CD14-positive monocyte (primary cell): ENCODE data around the gene C8G. TPM values are rescaled to one million over a fixed set of nuclear protein-coding genes. Genes with fewer than 3 reads are reported as not detected.

ENCODE experiments used
- DNase-seq, 3 donors: peaks; one replicate each; pipeline ENCODE4 v3.0.0-alpha.2; 2011 to 2022
- H2AFZ ChIP-seq: 2 replicates; pipeline ENCODE4 v1.6.0; 2012; ENCODE audit warnings: mild to moderate bottlenecking, low read depth, low read length, inconsistent platforms; ENCODE audit not compliant: insufficient read depth, poor library complexity, severe bottlenecking
- H3K27ac ChIP-seq, 2 donors: 1 replicate in 1 of 2; 2 replicates in 1 of 2; pipeline ENCODE4 v1.5.1; 2012 to 2013; ENCODE audit warnings: low read length in 2 of 2, control low read depth in 1 of 2, inconsistent platforms in 1 of 2, low read depth in 1 of 2, mild to moderate bottlenecking in 1 of 2
- H3K27me3 ChIP-seq, 2 donors: one replicate each; pipeline versions ENCODE4 v1.6.0 to v1.6.1; 2011 to 2013; ENCODE audit warnings: low read length in 2 of 2; ENCODE audit not compliant: control insufficient read depth in 2 of 2, insufficient read depth in 2 of 2
- H3K36me3 ChIP-seq, 2 donors: replicated peaks in 1 of 2; 1 replicate in 1 of 2; 2 replicates in 1 of 2; pipeline versions ENCODE4 v1.5.1 to v1.6.1; 2012 to 2013; ENCODE audit warnings: low read length in 2 of 2, control low read depth in 1 of 2, inconsistent platforms in 1 of 2, mild to moderate bottlenecking in 1 of 2; ENCODE audit not compliant: insufficient read depth in 2 of 2, control insufficient read depth in 1 of 2
- H3K4me1 ChIP-seq, 2 donors: 1 replicate in 1 of 2; 2 replicates in 1 of 2; pipeline versions ENCODE4 v1.5.1 to v1.6.1; 2012 to 2013; ENCODE audit warnings: low read length in 2 of 2, control low read depth in 1 of 2, inconsistent platforms in 1 of 2, mild to moderate bottlenecking in 1 of 2, moderate library complexity in 1 of 2; ENCODE audit not compliant: insufficient read depth in 2 of 2, control insufficient read depth in 1 of 2
- H3K4me2 ChIP-seq: replicated peaks from 2 replicates; pipeline ENCODE3; 2012; ENCODE audit warnings: low read length, moderate library complexity, mild to moderate bottlenecking; ENCODE audit not compliant: poor library complexity, severe bottlenecking; ENCODE audit errors: extremely low read depth
- H3K4me3 ChIP-seq, 3 experiments: fragments of 200-600 bp in 1 of 3; sonication (generic) in 1 of 3; replicated peaks in 1 of 3; 1 replicate in 2 of 3; 2 replicates in 1 of 3; pipeline ENCODE4 v1.5.1; 2011 to 2013; ENCODE audit warnings: low read length in 3 of 3, mild to moderate bottlenecking in 3 of 3, control low read depth in 2 of 3, low read depth in 2 of 3, inconsistent platforms in 1 of 3, moderate library complexity in 1 of 3
- H3K79me2 ChIP-seq: 2 replicates; pipeline ENCODE4 v1.6.0; 2012; ENCODE audit warnings: mild to moderate bottlenecking, control low read depth, inconsistent platforms, low read length, moderate library complexity; ENCODE audit not compliant: insufficient read depth
- H3K9ac ChIP-seq: 2 replicates; pipeline ENCODE4 v1.6.0; 2017; ENCODE audit warnings: low read length, mild to moderate bottlenecking; ENCODE audit not compliant: insufficient read depth, poor library complexity, severe bottlenecking
- H3K9me3 ChIP-seq, 2 donors: replicated peaks in 1 of 2; 1 replicate in 1 of 2; 2 replicates in 1 of 2; pipeline versions ENCODE4 v1.5.1 to v1.6.1; 2012 to 2013; ENCODE audit warnings: low read length in 2 of 2, control low read depth in 1 of 2; ENCODE audit not compliant: control insufficient read depth in 1 of 2, insufficient read depth in 1 of 2
- H4K20me1 ChIP-seq: 2 replicates; pipeline ENCODE4 v1.6.0; 2012; ENCODE audit warnings: mild to moderate bottlenecking, low read length, control low read depth, moderate library complexity; ENCODE audit not compliant: insufficient read depth
- H3K27ac Mint-ChIP-seq, 7 donors: one replicate each; pipeline ENCODE4 v1.8.0; 2020; ENCODE audit warnings: mild to moderate bottlenecking in 7 of 7, mixed read lengths in 7 of 7, moderate library complexity in 6 of 7, inconsistent platforms in 2 of 7
- H3K27me3 Mint-ChIP-seq, 3 donors: one replicate each; pipeline ENCODE4 v1.8.0; 2021 to 2022; ENCODE audit warnings: low read depth in 3 of 3, mild to moderate bottlenecking in 3 of 3, mixed read lengths in 3 of 3, moderate library complexity in 3 of 3, inconsistent platforms in 1 of 3
- H3K36me3 Mint-ChIP-seq, 2 donors: one replicate each; pipeline ENCODE4 v1.8.0; 2020; ENCODE audit warnings: mixed read lengths in 2 of 2, inconsistent platforms in 1 of 2, mild to moderate bottlenecking in 1 of 2
- H3K4me1 Mint-ChIP-seq: one replicate; pipeline ENCODE4 v1.8.0; 2020; ENCODE audit warnings: mild to moderate bottlenecking, mixed read lengths
- H3K4me3 Mint-ChIP-seq, 2 donors: one replicate each; pipeline ENCODE4 v1.8.0; 2020; ENCODE audit warnings: mild to moderate bottlenecking in 2 of 2, mixed read lengths in 2 of 2, moderate library complexity in 1 of 2
- H3K9me3 Mint-ChIP-seq, 7 donors: one replicate each; pipeline ENCODE4 v1.8.0; 2020 to 2022; ENCODE audit warnings: mixed read lengths in 7 of 7, mild to moderate bottlenecking in 6 of 7, moderate library complexity in 6 of 7, inconsistent platforms in 2 of 7
- WGBS: methylation state at CpG from one replicate; pipeline ENCODE4 v1.1.5; 2013; ENCODE audit warnings: missing lambda C conversion rate; ENCODE audit not compliant: insufficient coverage; 5-methylcytosine and 5-hydroxymethylcytosine counted together
- intact Hi-C, 2 donors: fragments of 100-400 bp; cut with micrococcal nuclease; formaldehyde crosslinking; loops; one replicate each; pipeline versions ENCODE4 v1.15.0 to v1.15.1; 2023
- polyA plus RNA-seq, 3 donors: library from polyadenylated mRNA; depleted of rRNA in 1 of 3; unstranded in 2 of 3; stranded (reverse) in 1 of 3; fragments of 300-500 nt in 2 of 3; fragments of >200 nt in 1 of 3; fragmentation: Illumina TruSeq in 2 of 3; gene quantifications; 1 replicate in 2 of 3; 2 replicates in 1 of 3; pipeline ENCODE4 v1.2.3, GENCODE V29; 2012 to 2021
- TF ChIP-seq, protein P1 (sequence below): fragments of 200-600 bp; IDR thresholded peaks from one replicate; pipeline ENCODE4 v1.8.0; 2022; ENCODE audit warnings: antibody characterized with exemption, mild to moderate bottlenecking

The C8G gene
- polyA plus RNA-seq, 3 donors, result 0.55 to 0.72 TPM; not detected in 1

DNA sequence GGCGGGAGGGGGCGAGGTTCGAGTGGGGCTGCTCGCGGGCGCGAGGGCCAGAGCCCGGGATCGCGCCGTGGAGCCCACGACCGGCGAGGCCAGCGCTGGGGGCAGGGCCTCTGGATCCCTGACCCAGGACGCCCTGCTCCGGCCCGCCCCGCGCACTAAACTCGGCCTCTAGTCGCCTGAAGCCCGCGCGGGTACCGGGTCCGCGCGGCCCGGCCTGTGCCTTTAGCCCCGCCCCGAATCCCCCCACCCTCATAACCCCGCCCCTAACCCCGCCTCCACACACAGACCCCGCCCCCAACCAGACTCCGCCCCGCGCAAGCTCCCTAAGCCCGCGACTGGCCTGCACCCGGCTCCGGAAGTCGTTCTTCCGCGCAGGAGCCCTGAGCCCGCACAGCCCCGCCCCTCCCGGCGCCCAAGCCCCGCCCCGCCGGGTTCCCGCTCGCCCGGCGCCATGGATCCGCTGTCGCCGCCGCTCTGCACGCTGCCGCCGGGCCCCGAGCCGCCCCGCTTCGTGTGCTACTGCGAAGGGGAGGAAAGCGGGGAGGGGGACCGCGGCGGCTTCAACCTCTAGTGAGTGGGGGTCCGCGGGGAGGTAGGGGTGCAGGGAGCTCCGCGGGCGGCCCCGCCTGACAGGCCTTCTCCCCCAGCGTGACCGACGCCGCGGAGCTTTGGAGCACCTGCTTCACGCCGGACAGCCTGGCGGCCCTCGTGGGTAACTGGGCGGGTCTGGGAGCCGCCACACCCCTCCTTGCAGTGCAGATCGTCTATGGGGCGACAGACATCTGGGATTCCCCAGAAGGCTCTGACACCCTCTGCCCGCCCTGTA is 47.2 kb downstream of the C8G start, which contains the start of gene PAXX:
Gene PAXX (plus strand): TSS at position 430 of the 826 bp plus-strand sequence. CDS start 22 bp downstream, at position 452.
- DNase-seq, result peak; percentile 84 to 88 (median 84)
- Histone ChIP-seq H3K79me2 (peaks cover 20% of the 10 kb centered on the region), H2AFZ (peak within 1 kb of the TSS; percentile 79), H3K27ac (peak within 1 kb of the TSS; percentile 64 to 79), H3K9me3 (no peaks in the 10 kb centered on the region), H3K4me3 (peak within 1 kb of the TSS; percentile 67 to 88 (median 85)), H4K20me1 (peaks cover 30% of the 10 kb centered on the region), H3K4me1 (peaks cover 40 to 57% of the 10 kb centered on the region in 2 donors), H3K36me3 (peaks cover 6 to 9% of the 10 kb centered on the region in 2 donors), H3K4me2 (peak within 1 kb of the TSS; percentile 97), H3K9ac (peak within 1 kb of the TSS; percentile 73), H3K27me3 (peaks cover 0 to 38% of the 10 kb centered on the region in 2 donors)
- H3K4me3 Mint-ChIP-seq, result peak within 1 kb of the TSS; percentile 81 to 89
- WGBS, result under 1% methylated on average over 84 of the region's 92 CpGs
- peaks cover 10% of the 10 kb centered on the region in 2 donors for H3K36me3 Mint-ChIP-seq
- TF ChIP-seq, protein P1, sequence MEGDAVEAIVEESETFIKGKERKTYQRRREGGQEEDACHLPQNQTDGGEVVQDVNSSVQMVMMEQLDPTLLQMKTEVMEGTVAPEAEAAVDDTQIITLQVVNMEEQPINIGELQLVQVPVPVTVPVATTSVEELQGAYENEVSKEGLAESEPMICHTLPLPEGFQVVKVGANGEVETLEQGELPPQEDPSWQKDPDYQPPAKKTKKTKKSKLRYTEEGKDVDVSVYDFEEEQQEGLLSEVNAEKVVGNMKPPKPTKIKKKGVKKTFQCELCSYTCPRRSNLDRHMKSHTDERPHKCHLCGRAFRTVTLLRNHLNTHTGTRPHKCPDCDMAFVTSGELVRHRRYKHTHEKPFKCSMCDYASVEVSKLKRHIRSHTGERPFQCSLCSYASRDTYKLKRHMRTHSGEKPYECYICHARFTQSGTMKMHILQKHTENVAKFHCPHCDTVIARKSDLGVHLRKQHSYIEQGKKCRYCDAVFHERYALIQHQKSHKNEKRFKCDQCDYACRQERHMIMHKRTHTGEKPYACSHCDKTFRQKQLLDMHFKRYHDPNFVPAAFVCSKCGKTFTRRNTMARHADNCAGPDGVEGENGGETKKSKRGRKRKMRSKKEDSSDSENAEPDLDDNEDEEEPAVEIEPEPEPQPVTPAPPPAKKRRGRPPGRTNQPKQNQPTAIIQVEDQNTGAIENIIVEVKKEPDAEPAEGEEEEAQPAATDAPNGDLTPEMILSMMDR, result no peak
- intact Hi-C loops, result loop anchor here (2.0 to 5.0 kb wide), 2 partner anchors 40 to 201 kb away; partner anchors contain the start of genes FUT7 (in 1 of the 2) and TMEM141 (in 1 of the 2)
- H3K27me3 Mint-ChIP-seq, result peaks cover 29 to 55% (median 53%) of the 10 kb centered on the region in 3 donors
- peak within 1 kb of the TSS; percentile 79 to 93 (median 89) for H3K27ac Mint-ChIP-seq
- H3K4me1 Mint-ChIP-seq, result peaks cover 40% of the 10 kb centered on the region
- peaks cover 0 to 17% (median 0%) of the 10 kb centered on the region in 7 donors for H3K9me3 Mint-ChIP-seq

DNA sequence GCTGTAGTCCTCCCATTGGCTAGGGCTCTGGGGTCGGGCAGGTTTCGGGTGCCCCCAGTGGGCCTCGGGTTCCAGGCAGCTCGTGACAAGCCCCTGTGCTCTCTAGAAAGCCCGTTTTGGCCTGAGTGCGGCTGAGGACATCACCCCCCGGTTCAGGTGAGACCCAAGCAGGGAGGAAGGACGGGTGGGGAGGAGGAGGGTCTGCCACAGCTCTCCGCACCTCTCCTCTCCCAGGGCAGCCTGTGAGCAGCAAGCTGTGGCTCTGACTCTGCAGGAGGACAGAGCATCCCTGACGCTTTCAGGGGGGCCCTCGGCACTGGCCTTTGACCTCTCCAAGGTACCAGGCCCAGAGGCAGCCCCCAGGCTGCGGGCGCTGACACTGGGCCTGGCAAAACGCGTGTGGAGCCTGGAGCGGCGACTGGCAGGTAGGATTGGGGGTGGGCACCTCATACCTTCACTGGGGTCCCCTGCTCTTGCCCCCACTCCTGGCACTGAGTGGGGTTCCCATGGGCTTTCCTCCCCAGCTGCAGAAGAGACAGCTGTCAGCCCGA is 47.9 kb downstream of the C8G start:
- Mint-ChIP-seq H3K4me1 (peaks cover 46% of the 10 kb centered on the region), H3K36me3 (peaks cover 10% of the 10 kb centered on the region in 2 donors), H3K27me3 (peaks cover 27 to 55% (median 51%) of the 10 kb centered on the region in 3 donors), H3K9me3 (peaks cover 0 to 17% (median 3%) of the 10 kb centered on the region in 7 donors), H3K4me3 (peak overlapping the region; percentile 81 to 89), H3K27ac (peak overlapping the region in 6 of 7 donors; percentile 23 to 86 (median 69))
- peaks cover 6 to 9% of the 10 kb centered on the region in 2 donors for H3K36me3 ChIP-seq
- peak overlapping the region; percentile 73 for H3K9ac ChIP-seq
- peak overlapping the region; percentile 14 to 79 for H3K27ac ChIP-seq
- H2AFZ ChIP-seq, result peak overlapping the region; percentile 79
- peaks cover 47 to 64% of the 10 kb centered on the region in 2 donors for H3K4me1 ChIP-seq
- H4K20me1 ChIP-seq, result peaks cover 30% of the 10 kb centered on the region
- peaks cover 0 to 44% of the 10 kb centered on the region in 2 donors for H3K27me3 ChIP-seq
- TF ChIP-seq, protein P1, result no peak
- 70% methylated on average over 10 of the region's 18 CpGs for WGBS
- H3K9me3 ChIP-seq, result no peaks in the 10 kb centered on the region
- H3K79me2 ChIP-seq, result peaks cover 20% of the 10 kb centered on the region
- intact Hi-C loops, result loop anchor here (2.0 to 5.0 kb wide), 2 partner anchors 39 to 202 kb away; partner anchors contain the start of genes FUT7 (in 1 of the 2) and TMEM141 (in 1 of the 2)
- peak overlapping the region; percentile 97 for H3K4me2 ChIP-seq
- H3K4me3 ChIP-seq, result peak overlapping the region; percentile 67 to 88 (median 85)
- DNase-seq, result no peak
